OCI-LY3 (cell line): Measurements from ENCODE around the gene DNAH14.

Experiments used
- CTCF ChIP-seq: fragments of 200-600, 300-600 bp; sonication (generic); IDR thresholded peaks from 2 replicates; pipeline ENCODE4 v1.5.1; 2014; ENCODE audit warnings: antibody characterized with exemption, low read length, low read depth
- EZH2phosphoT487 ChIP-seq: fragments of 200-600 bp; shearing (Covaris generic); IDR thresholded peaks from 2 replicates; pipeline ENCODE4 v1.6.1; 2018; ENCODE audit warnings: antibody characterized with exemption, mixed run types, low read depth

GRCh38 chr1:225026701-225027100 lies 97.2 kb downstream of the DNAH14 start:
- TF ChIP-seq CTCF = no peak
- TF ChIP-seq EZH2phosphoT487 = no peak
